CD14-positive monocyte (primary cell): Measurements from ENCODE around the gene UGT1A1. TPM values are rescaled to one million over a fixed set of nuclear protein-coding genes. Genes with fewer than 3 reads are reported as not detected.

Experiments used
- DNase-seq, 3 donors: peaks; one replicate each; pipeline ENCODE4 v3.0.0-alpha.2; 2011 to 2022
- H2AFZ ChIP-seq: 2 replicates; pipeline ENCODE4 v1.6.0; 2012; ENCODE audit warnings: mild to moderate bottlenecking, low read depth, low read length, inconsistent platforms; ENCODE audit not compliant: insufficient read depth, poor library complexity, severe bottlenecking
- H3K27ac ChIP-seq, 2 donors: 1 replicate in 1 of 2; 2 replicates in 1 of 2; pipeline ENCODE4 v1.5.1; 2012 to 2013; ENCODE audit warnings: low read length in 2 of 2, control low read depth in 1 of 2, inconsistent platforms in 1 of 2, low read depth in 1 of 2, mild to moderate bottlenecking in 1 of 2
- H3K27me3 ChIP-seq, 2 donors: one replicate each; pipeline versions ENCODE4 v1.6.0 to v1.6.1; 2011 to 2013; ENCODE audit warnings: low read length in 2 of 2; ENCODE audit not compliant: control insufficient read depth in 2 of 2, insufficient read depth in 2 of 2
- H3K36me3 ChIP-seq, 2 donors: replicated peaks in 1 of 2; 1 replicate in 1 of 2; 2 replicates in 1 of 2; pipeline versions ENCODE4 v1.5.1 to v1.6.1; 2012 to 2013; ENCODE audit warnings: low read length in 2 of 2, control low read depth in 1 of 2, inconsistent platforms in 1 of 2, mild to moderate bottlenecking in 1 of 2; ENCODE audit not compliant: insufficient read depth in 2 of 2, control insufficient read depth in 1 of 2
- H3K4me1 ChIP-seq, 2 donors: 1 replicate in 1 of 2; 2 replicates in 1 of 2; pipeline versions ENCODE4 v1.5.1 to v1.6.1; 2012 to 2013; ENCODE audit warnings: low read length in 2 of 2, control low read depth in 1 of 2, inconsistent platforms in 1 of 2, mild to moderate bottlenecking in 1 of 2, moderate library complexity in 1 of 2; ENCODE audit not compliant: insufficient read depth in 2 of 2, control insufficient read depth in 1 of 2
- H3K4me2 ChIP-seq: replicated peaks from 2 replicates; pipeline ENCODE3; 2012; ENCODE audit warnings: low read length, moderate library complexity, mild to moderate bottlenecking; ENCODE audit not compliant: poor library complexity, severe bottlenecking; ENCODE audit errors: extremely low read depth
- H3K4me3 ChIP-seq, 3 experiments: fragments of 200-600 bp in 1 of 3; sonication (generic) in 1 of 3; replicated peaks in 1 of 3; 1 replicate in 2 of 3; 2 replicates in 1 of 3; pipeline ENCODE4 v1.5.1; 2011 to 2013; ENCODE audit warnings: low read length in 3 of 3, mild to moderate bottlenecking in 3 of 3, control low read depth in 2 of 3, low read depth in 2 of 3, inconsistent platforms in 1 of 3, moderate library complexity in 1 of 3
- H3K79me2 ChIP-seq: 2 replicates; pipeline ENCODE4 v1.6.0; 2012; ENCODE audit warnings: mild to moderate bottlenecking, control low read depth, inconsistent platforms, low read length, moderate library complexity; ENCODE audit not compliant: insufficient read depth
- H3K9ac ChIP-seq: 2 replicates; pipeline ENCODE4 v1.6.0; 2017; ENCODE audit warnings: low read length, mild to moderate bottlenecking; ENCODE audit not compliant: insufficient read depth, poor library complexity, severe bottlenecking
- H3K9me3 ChIP-seq, 2 donors: replicated peaks in 1 of 2; 1 replicate in 1 of 2; 2 replicates in 1 of 2; pipeline versions ENCODE4 v1.5.1 to v1.6.1; 2012 to 2013; ENCODE audit warnings: low read length in 2 of 2, control low read depth in 1 of 2; ENCODE audit not compliant: control insufficient read depth in 1 of 2, insufficient read depth in 1 of 2
- H4K20me1 ChIP-seq: 2 replicates; pipeline ENCODE4 v1.6.0; 2012; ENCODE audit warnings: mild to moderate bottlenecking, low read length, control low read depth, moderate library complexity; ENCODE audit not compliant: insufficient read depth
- H3K27ac Mint-ChIP-seq, 7 donors: one replicate each; pipeline ENCODE4 v1.8.0; 2020; ENCODE audit warnings: mild to moderate bottlenecking in 7 of 7, mixed read lengths in 7 of 7, moderate library complexity in 6 of 7, inconsistent platforms in 2 of 7
- H3K27me3 Mint-ChIP-seq, 3 donors: one replicate each; pipeline ENCODE4 v1.8.0; 2021 to 2022; ENCODE audit warnings: low read depth in 3 of 3, mild to moderate bottlenecking in 3 of 3, mixed read lengths in 3 of 3, moderate library complexity in 3 of 3, inconsistent platforms in 1 of 3
- H3K36me3 Mint-ChIP-seq, 2 donors: one replicate each; pipeline ENCODE4 v1.8.0; 2020; ENCODE audit warnings: mixed read lengths in 2 of 2, inconsistent platforms in 1 of 2, mild to moderate bottlenecking in 1 of 2
- H3K4me1 Mint-ChIP-seq: one replicate; pipeline ENCODE4 v1.8.0; 2020; ENCODE audit warnings: mild to moderate bottlenecking, mixed read lengths
- H3K4me3 Mint-ChIP-seq, 2 donors: one replicate each; pipeline ENCODE4 v1.8.0; 2020; ENCODE audit warnings: mild to moderate bottlenecking in 2 of 2, mixed read lengths in 2 of 2, moderate library complexity in 1 of 2
- H3K9me3 Mint-ChIP-seq, 7 donors: one replicate each; pipeline ENCODE4 v1.8.0; 2020 to 2022; ENCODE audit warnings: mixed read lengths in 7 of 7, mild to moderate bottlenecking in 6 of 7, moderate library complexity in 6 of 7, inconsistent platforms in 2 of 7
- WGBS: methylation state at CpG from one replicate; pipeline ENCODE4 v1.1.5; 2013; ENCODE audit warnings: missing lambda C conversion rate; ENCODE audit not compliant: insufficient coverage; 5-methylcytosine and 5-hydroxymethylcytosine counted together
- intact Hi-C, 2 donors: fragments of 100-400 bp; cut with micrococcal nuclease; formaldehyde crosslinking; loops; one replicate each; pipeline versions ENCODE4 v1.15.0 to v1.15.1; 2023
- polyA plus RNA-seq, 3 donors: library from polyadenylated mRNA; depleted of rRNA in 1 of 3; unstranded in 2 of 3; stranded (reverse) in 1 of 3; fragments of 300-500 nt in 2 of 3; fragments of >200 nt in 1 of 3; fragmentation: Illumina TruSeq in 2 of 3; gene quantifications; 1 replicate in 2 of 3; 2 replicates in 1 of 3; pipeline ENCODE4 v1.2.3, GENCODE V29; 2012 to 2021
- TF ChIP-seq, protein P1 (sequence below): fragments of 200-600 bp; IDR thresholded peaks from one replicate; pipeline ENCODE4 v1.8.0; 2022; ENCODE audit warnings: antibody characterized with exemption, mild to moderate bottlenecking

The UGT1A1 gene
- polyA plus RNA-seq, 3 donors, result not detected

DNA sequence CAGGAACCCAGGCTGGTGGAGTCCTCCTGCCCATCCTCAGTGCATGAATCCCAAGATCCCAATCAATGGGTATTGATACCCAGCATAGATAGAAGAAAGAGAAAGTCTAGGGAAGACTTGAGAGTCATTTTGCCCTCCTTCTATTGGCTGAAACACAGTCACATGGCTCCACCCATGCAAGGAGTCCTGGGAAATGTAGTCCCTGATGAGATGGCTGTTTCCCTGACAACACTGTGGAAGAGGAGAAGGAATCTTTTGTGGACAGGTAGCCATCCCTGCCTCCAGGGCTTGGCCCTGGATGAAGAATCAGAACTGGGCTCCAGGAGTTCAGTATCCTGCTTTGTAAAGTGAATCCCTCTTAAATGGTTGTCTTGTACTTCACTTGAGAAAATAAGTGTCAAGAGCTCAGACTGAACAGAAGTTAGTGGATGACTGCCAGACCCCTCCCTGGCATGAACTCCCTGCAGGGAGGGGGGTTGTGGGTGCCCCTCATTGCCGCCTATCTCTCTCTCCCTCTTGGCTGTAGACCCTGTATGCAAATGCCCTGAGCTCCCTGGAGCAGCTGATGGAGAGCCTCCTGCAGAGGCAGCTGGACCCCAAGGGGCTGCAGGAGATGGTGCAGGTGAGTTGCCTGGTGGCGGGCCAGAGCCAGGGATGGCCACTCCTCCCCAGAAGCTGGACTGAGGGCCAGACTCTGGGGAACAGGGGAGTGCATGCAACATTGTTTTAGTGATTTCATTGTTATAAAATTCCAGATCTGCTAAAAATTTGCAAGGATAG is 54.2 kb downstream of the UGT1A1 start:
- no peak overlapping the region for H3K27ac ChIP-seq
- H3K4me2 ChIP-seq, result no peak overlapping the region
- no peaks in the 10 kb centered on the region for H3K4me1 ChIP-seq
- 91% methylated on average over 1 of the region's 2 CpGs for WGBS
- Mint-ChIP-seq H3K27ac (no peak overlapping the region), H3K36me3 (no peaks in the 10 kb centered on the region), H3K4me3 (no peak overlapping the region), H3K27me3 (peaks cover 2 to 8% (median 7%) of the 10 kb centered on the region in 3 donors), H3K4me1 (no peaks in the 10 kb centered on the region), H3K9me3 (peaks cover 0 to 6% (median 2%) of the 10 kb centered on the region in 7 donors)
- H3K36me3 ChIP-seq, result no peaks in the 10 kb centered on the region
- no peaks in the 10 kb centered on the region for H4K20me1 ChIP-seq
- DNase-seq, result no peak
- H3K9ac ChIP-seq, result no peak overlapping the region
- no peaks in the 10 kb centered on the region for H3K27me3 ChIP-seq
- no peaks in the 10 kb centered on the region for H3K79me2 ChIP-seq
- H3K4me3 ChIP-seq, result no peak overlapping the region
- H2AFZ ChIP-seq, result no peak overlapping the region
- TF ChIP-seq, protein P1, sequence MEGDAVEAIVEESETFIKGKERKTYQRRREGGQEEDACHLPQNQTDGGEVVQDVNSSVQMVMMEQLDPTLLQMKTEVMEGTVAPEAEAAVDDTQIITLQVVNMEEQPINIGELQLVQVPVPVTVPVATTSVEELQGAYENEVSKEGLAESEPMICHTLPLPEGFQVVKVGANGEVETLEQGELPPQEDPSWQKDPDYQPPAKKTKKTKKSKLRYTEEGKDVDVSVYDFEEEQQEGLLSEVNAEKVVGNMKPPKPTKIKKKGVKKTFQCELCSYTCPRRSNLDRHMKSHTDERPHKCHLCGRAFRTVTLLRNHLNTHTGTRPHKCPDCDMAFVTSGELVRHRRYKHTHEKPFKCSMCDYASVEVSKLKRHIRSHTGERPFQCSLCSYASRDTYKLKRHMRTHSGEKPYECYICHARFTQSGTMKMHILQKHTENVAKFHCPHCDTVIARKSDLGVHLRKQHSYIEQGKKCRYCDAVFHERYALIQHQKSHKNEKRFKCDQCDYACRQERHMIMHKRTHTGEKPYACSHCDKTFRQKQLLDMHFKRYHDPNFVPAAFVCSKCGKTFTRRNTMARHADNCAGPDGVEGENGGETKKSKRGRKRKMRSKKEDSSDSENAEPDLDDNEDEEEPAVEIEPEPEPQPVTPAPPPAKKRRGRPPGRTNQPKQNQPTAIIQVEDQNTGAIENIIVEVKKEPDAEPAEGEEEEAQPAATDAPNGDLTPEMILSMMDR, result no peak
- no peaks in the 10 kb centered on the region for H3K9me3 ChIP-seq
- intact Hi-C loops, result no loop called here

DNA sequence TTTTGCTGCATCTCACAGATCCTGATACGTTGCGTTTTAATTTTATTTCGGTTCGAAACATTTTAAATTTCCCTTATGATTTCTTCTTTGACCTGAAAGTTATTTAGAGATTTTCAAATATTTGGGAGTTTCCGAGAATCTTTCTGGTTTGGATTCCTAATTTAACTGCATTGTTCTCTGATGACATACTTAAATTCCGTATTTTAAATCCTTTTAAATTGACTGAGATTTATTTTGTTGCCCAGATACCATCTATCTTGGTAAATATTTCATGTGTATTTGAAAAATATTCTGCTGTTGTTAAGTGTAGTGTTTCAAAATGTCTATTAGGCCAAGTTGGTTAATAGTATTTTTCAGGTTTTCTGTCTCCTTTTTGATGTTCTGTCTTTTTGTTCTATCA is 55.8 kb downstream of the UGT1A1 start:
- Histone ChIP-seq H3K27ac (no peak overlapping the region), H4K20me1 (no peaks in the 10 kb centered on the region), H3K9ac (no peak overlapping the region), H2AFZ (no peak overlapping the region), H3K79me2 (no peaks in the 10 kb centered on the region), H3K4me1 (no peaks in the 10 kb centered on the region), H3K4me3 (no peak overlapping the region), H3K36me3 (no peaks in the 10 kb centered on the region), H3K9me3 (no peaks in the 10 kb centered on the region), H3K27me3 (no peaks in the 10 kb centered on the region), H3K4me2 (no peak overlapping the region)
- no peak for DNase-seq
- peaks cover 0 to 5% (median 0%) of the 10 kb centered on the region in 7 donors for H3K9me3 Mint-ChIP-seq
- H3K4me1 Mint-ChIP-seq, result no peaks in the 10 kb centered on the region
- H3K27me3 Mint-ChIP-seq, result peaks cover 2 to 9% (median 7%) of the 10 kb centered on the region in 3 donors
- H3K27ac Mint-ChIP-seq, result peak overlapping the region in 1 of 7 donors; percentile 52
- H3K4me3 Mint-ChIP-seq, result no peak overlapping the region
- intact Hi-C loops, result no loop called here
- H3K36me3 Mint-ChIP-seq, result no peaks in the 10 kb centered on the region
- TF ChIP-seq, protein P1, result no peak
- no CpG with 5 or more reads among the region's 6 CpGs for WGBS
